ENCODE results near the gene IGSF23. TPM values are rescaled to one million over a fixed set of nuclear protein-coding genes. Genes with fewer than 3 reads are reported as not detected.
A peak's percentile ranks its signal among the peaks of the same experiment; 100 is the strongest.

IGSF23 gene
- total RNA-seq, 2 donors from 2014 or later, result not detected

DNA sequence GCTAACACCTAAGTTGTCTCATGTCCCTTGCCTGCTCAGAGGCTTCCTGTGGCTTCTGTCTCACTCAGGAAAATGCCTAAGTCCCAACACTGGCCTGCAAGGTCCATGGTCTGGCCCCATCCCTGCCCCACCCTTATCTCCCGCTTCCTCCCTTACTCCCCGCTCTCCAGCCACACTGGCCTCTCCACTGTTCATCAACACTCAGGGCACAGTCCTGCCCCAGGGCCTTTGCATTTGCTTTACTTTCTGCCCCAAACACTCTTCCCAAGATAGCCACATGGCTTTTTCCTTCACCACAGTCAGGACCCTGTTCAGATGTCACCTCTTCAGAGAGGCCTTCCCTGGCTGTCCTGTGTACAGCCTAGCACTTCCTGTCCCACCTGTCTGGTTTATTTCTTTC, 32.1 kb upstream of the IGSF23 start:
- H3K4me3 ChIP-seq, result no peak overlapping the region
- no peak overlapping the region for H3K27ac ChIP-seq
- no peaks in the 10 kb centered on the region for H3K4me1 ChIP-seq
- H3K9me3 ChIP-seq, result no peaks in the 10 kb centered on the region
- H3K27me3 ChIP-seq, result no peaks in the 10 kb centered on the region
- DNase-seq (ENCODE audit: low spot score), result no peak
- TF ChIP-seq, protein P1, sequence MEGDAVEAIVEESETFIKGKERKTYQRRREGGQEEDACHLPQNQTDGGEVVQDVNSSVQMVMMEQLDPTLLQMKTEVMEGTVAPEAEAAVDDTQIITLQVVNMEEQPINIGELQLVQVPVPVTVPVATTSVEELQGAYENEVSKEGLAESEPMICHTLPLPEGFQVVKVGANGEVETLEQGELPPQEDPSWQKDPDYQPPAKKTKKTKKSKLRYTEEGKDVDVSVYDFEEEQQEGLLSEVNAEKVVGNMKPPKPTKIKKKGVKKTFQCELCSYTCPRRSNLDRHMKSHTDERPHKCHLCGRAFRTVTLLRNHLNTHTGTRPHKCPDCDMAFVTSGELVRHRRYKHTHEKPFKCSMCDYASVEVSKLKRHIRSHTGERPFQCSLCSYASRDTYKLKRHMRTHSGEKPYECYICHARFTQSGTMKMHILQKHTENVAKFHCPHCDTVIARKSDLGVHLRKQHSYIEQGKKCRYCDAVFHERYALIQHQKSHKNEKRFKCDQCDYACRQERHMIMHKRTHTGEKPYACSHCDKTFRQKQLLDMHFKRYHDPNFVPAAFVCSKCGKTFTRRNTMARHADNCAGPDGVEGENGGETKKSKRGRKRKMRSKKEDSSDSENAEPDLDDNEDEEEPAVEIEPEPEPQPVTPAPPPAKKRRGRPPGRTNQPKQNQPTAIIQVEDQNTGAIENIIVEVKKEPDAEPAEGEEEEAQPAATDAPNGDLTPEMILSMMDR (IDR thresholded peaks at IDR 0.05), result no peak
- no peaks in the 10 kb centered on the region for H3K36me3 ChIP-seq

DNA sequence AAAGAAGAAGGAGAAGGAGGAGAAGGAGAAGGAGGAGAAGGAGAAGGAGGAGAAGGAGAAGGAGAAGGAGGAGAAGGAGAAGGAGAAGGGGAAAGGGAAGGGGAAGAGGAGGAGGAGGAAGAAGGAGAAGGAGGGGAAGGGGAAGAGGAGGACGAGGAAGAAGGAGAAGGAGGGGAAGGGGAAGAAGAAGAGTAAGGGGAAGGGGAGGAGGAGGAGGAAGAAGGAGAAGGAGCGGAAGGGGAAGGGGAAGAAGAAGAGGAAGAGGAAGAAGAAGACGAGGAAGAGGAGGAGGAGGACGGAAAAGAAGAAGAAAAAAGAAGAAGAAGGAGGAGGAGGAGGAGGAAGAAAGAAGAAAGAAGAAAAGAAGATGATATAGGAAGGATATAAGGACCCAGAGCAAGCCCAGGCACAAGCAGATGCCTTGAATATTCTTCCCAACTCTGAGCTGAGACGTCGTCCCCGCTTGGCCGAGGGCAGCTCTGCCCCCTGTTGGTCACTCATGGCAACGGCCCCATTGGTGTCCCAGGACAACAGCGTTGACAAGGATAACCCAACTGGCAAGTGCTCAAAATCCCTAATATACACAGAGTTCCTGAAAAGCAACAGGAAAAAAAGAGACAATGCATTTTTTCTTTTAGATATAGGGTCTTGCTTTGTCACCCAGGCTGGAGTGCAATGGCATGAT, 30.6 kb upstream of the IGSF23 start:
- H3K4me3 ChIP-seq, result no peak overlapping the region
- no peaks in the 10 kb centered on the region for H3K36me3 ChIP-seq
- H3K9me3 ChIP-seq, result no peaks in the 10 kb centered on the region
- H3K4me1 ChIP-seq, result peaks cover 0 to 2% of the 10 kb centered on the region in 2 donors
- TF ChIP-seq, protein P1 (IDR thresholded peaks at IDR 0.05), result peak; percentile 53 to 58
- H3K27ac ChIP-seq, result no peak overlapping the region
- no peak for DNase-seq (ENCODE audit: low spot score)
- no peaks in the 10 kb centered on the region for H3K27me3 ChIP-seq

DNA sequence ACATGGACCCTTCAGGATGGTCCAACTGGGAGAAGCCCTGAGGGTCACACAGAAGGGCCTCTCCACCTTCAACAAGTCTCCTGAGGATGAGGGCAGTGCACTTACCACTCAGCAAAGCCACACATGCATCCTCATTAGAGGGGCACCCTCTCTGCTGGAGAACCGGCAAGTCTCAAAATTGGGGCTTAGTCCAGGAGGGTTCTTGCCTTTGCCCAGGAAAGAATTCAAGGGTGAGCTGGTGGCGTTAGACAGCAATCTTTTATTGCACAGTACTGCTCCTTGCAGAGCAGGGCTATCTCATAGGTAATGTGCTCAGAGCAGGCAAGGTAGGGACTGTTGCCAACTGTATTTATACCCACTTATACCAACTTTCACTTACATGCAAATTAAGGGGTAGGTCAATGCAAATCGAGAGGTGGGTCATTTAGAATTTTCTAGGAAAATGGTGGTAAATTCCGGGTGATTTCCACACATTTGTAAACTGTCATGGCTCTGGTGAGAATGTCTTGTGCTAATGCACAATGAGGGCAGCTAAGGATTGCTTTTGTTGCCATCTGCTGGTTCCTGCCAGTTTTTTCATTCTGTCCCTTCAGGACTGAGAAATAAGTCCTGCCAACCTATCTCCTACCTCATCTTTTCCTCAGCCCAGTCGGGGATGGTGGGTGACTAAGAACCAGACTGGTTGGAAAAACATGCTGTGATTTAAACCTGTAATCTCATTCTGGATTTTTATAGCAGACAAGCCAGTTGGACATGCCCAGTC, 27.8 kb upstream of the IGSF23 start:
- H3K9me3 ChIP-seq, result no peaks in the 10 kb centered on the region
- TF ChIP-seq, protein P1 (IDR thresholded peaks at IDR 0.05), result peak in 1 of 2 donors; percentile 14

DNA sequence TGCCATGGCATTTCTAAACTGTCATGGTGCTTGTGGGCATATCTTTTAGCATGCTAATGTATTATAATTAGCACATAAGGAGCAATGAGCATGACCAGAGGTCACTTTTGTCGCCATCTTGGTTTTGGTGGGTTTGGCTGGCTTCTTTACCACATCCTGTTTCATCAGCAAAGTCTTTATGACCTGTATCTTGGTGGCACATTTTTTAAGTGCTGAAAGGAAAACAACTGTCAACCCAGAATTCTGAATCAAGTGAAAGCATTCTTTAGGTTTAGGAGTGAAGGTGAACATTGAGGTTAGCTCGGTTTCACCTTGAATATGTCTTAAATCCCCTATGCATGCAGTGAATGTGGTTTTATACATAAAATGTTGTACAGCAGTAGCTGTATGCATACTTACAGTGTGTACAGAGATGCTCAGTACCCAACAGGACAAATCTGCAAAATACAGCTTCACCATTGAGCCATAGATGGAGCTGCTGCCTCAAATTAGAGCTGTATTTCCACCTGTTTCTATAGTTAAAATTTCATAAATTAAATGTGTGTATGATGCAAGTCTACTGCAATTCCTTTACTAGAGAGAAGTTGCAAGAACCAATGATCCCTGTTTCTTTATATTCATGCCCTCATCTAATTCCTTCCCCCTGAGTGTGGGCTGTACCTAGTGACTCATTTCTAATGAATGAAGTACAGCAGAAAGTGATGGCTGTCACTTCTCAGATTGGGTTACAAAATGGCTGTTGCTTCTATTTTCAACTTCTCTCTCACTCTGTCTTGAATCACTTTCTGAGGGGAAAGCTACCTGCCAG, 25.2 kb upstream of the IGSF23 start:
- peak overlapping the region in 1 of 2 donors; percentile 87 for H3K27ac ChIP-seq
- H3K27me3 ChIP-seq, result no peaks in the 10 kb centered on the region
- no peak overlapping the region for H3K4me3 ChIP-seq
- TF ChIP-seq, protein P1 (IDR thresholded peaks at IDR 0.05), result peak in 1 of 2 donors; percentile 40
- peaks cover 0 to 16% of the 10 kb centered on the region in 2 donors for H3K4me1 ChIP-seq
- DNase-seq (ENCODE audit: low spot score), result no peak
- H3K9me3 ChIP-seq, result no peaks in the 10 kb centered on the region
- no peaks in the 10 kb centered on the region for H3K36me3 ChIP-seq

More for the DNA sequence above, 27.8 kb upstream of the IGSF23 start:
- DNase-seq (ENCODE audit: low spot score), result no peak
- Histone ChIP-seq H3K4me3 (no peak overlapping the region), H3K36me3 (no peaks in the 10 kb centered on the region), H3K27ac (no peak overlapping the region), H3K4me1 (peaks cover 0 to 7% of the 10 kb centered on the region in 2 donors), H3K27me3 (no peaks in the 10 kb centered on the region)

DNA sequence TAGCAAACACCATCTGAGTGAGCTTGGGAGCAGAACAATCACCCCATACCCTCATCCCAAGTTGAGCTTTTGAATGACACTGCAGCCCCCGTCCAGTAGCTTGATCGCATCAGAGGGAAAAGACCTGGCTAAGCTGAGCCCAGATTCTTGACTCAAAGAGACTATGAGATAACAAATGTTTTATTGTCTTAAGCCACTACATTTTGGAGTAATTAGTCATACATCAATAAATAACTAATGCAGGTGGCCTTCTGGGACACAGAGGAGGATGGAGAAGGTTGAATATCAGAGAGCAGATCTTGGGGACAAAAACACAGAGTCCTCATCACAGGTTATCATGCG, 24.6 kb upstream of the IGSF23 start:
- no peak for DNase-seq (ENCODE audit: low spot score)
- Histone ChIP-seq H3K4me3 (no peak overlapping the region), H3K27ac (peak overlapping the region in 1 of 2 donors; percentile 87), H3K27me3 (no peaks in the 10 kb centered on the region), H3K9me3 (no peaks in the 10 kb centered on the region), H3K36me3 (no peaks in the 10 kb centered on the region), H3K4me1 (peaks cover 0 to 16% of the 10 kb centered on the region in 2 donors)
- TF ChIP-seq, protein P1 (IDR thresholded peaks at IDR 0.05), result no peak

All from right atrium auricular region (tissue), 2 donors.